H1 (cell line): ENCODE data around the gene TPRA1. TPM values are rescaled to one million over a fixed set of nuclear protein-coding genes. Genes with fewer than 3 reads are reported as not detected.

Experiments used
- CTCF ChIA-PET: fragments of 300-600 bp; sonication (Branson Sonifier 250); formaldehyde crosslinking; loops from one replicate; lab custom pipeline; 2021; ENCODE audit not compliant: partially characterized antibody; lab: Charles Lee
- POLR2A ChIA-PET: fragments of 300-600 bp; sonication (Branson Sonifier 250); formaldehyde crosslinking; loops from one replicate; lab custom pipeline; 2021; ENCODE audit warnings: inconsistent platforms; ENCODE audit not compliant: partially characterized antibody; lab: Charles Lee
- DNase-seq, 2 experiments: peaks; one replicate each; pipeline versions ENCODE4 v3.0.0 to v3.0.0-alpha.2; 2010 to 2022; ENCODE audit warnings: low spot score in 2 of 2, low read depth in 1 of 2, mixed read lengths in 1 of 2
- FAIRE-seq: peaks from 2 replicates; lab custom pipeline; 2011; peaks lifted over from hg19 to GRCh38; lab: Jason Lieb, UNC
- H2AFZ ChIP-seq: 2 replicates; pipeline ENCODE4 v1.8.1; 2012; ENCODE audit warnings: low read length, inconsistent platforms
- H2AK5ac ChIP-seq: 2 replicates; pipeline ENCODE4 v1.6.1; 2013; ENCODE audit warnings: low read depth, low read length
- H2BK120ac ChIP-seq: replicated peaks from 2 replicates; pipeline ENCODE3; 2013; ENCODE audit warnings: low read depth, low read length, inconsistent platforms
- H2BK12ac ChIP-seq: 2 replicates; pipeline ENCODE4 v1.6.1; 2013; ENCODE audit warnings: low read depth, low read length
- H2BK15ac ChIP-seq: 2 replicates; pipeline ENCODE4 v1.6.1; 2013; ENCODE audit warnings: low read length
- H2BK20ac ChIP-seq: 2 replicates; pipeline ENCODE4 v1.6.1; 2013; ENCODE audit warnings: low read length
- H2BK5ac ChIP-seq: 2 replicates; pipeline ENCODE4 v1.6.1; 2013; ENCODE audit warnings: low read depth, low read length
- H3K14ac ChIP-seq: 2 replicates; pipeline ENCODE4 v1.6.1; 2013; ENCODE audit warnings: inconsistent platforms; ENCODE audit not compliant: insufficient read length
- H3K18ac ChIP-seq: 2 replicates; pipeline ENCODE4 v1.6.1; 2013; ENCODE audit warnings: low read length; ENCODE audit errors: extremely low read depth
- H3K23ac ChIP-seq: 2 replicates; pipeline ENCODE4 v1.6.1; 2013; ENCODE audit warnings: inconsistent platforms; ENCODE audit not compliant: insufficient read length
- H3K23me2 ChIP-seq: 2 replicates; pipeline ENCODE4 v1.6.1; 2013; ENCODE audit warnings: low read depth, low read length
- H3K27ac ChIP-seq: 2 replicates; pipeline ENCODE4 v1.6.1; 2011; ENCODE audit warnings: low read depth, low read length, inconsistent platforms
- H3K27me3 ChIP-seq, 4 experiments: replicated peaks in 1 of 4; 1 replicate in 1 of 4; 2 replicates in 3 of 4; pipeline versions ENCODE4 v1.6.1 to v1.8.1; 2011 to 2013; ENCODE audit warnings: low read length in 3 of 4, mild to moderate bottlenecking in 3 of 4, inconsistent platforms in 2 of 4, mixed read lengths in 2 of 4, moderate library complexity in 1 of 4; ENCODE audit not compliant: control insufficient read depth in 3 of 4, insufficient read depth in 3 of 4; ENCODE audit errors: extremely low read depth in 1 of 4
- H3K36me3 ChIP-seq, 4 experiments: 2 replicates each; pipeline versions ENCODE4 v1.6.1 to v1.8.1; 2011 to 2013; ENCODE audit warnings: mild to moderate bottlenecking in 4 of 4, low read length in 3 of 4, moderate library complexity in 2 of 4, control low read depth in 1 of 4, inconsistent platforms in 1 of 4; ENCODE audit not compliant: insufficient read depth in 4 of 4, control insufficient read depth in 2 of 4
- H3K4ac ChIP-seq: replicated peaks from 2 replicates; pipeline ENCODE3; 2013; ENCODE audit warnings: low read length, low read depth, mixed read lengths, inconsistent platforms; ENCODE audit not compliant: insufficient read length
- H3K4me1 ChIP-seq, 4 experiments: replicated peaks in 1 of 4; 1 replicate in 1 of 4; 2 replicates in 3 of 4; pipeline versions ENCODE4 v1.6.1 to v1.8.1; 2011 to 2013; ENCODE audit warnings: low read length in 3 of 4, inconsistent platforms in 2 of 4, mixed read lengths in 1 of 4; ENCODE audit not compliant: insufficient read depth in 4 of 4, control insufficient read depth in 3 of 4
- H3K4me2 ChIP-seq, 2 experiments: 2 replicates each; pipeline versions ENCODE4 v1.6.1 to v1.8.1; 2011 to 2013; ENCODE audit warnings: low read depth in 2 of 2, low read length in 2 of 2, control low read depth in 1 of 2, inconsistent platforms in 1 of 2, mild to moderate bottlenecking in 1 of 2; ENCODE audit not compliant: insufficient read depth in 1 of 2
- H3K4me3 ChIP-seq, 4 experiments: fragments of 200-600, 300-600 bp in 1 of 4; sonication (generic), shearing (Covaris generic), sonication (Bioruptor Twin) in 1 of 4; 2 replicates each; pipeline versions ENCODE4 v1.5.1 to v1.8.1; 2011 to 2016; ENCODE audit warnings: low read length in 4 of 4, low read depth in 3 of 4, control low read depth in 2 of 4, inconsistent platforms in 2 of 4, mild to moderate bottlenecking in 2 of 4, mixed read lengths in 1 of 4, moderate library complexity in 1 of 4; ENCODE audit not compliant: insufficient read depth in 2 of 4; ENCODE audit errors: extremely low read depth in 1 of 4
- H3K56ac ChIP-seq: replicated peaks from 2 replicates; pipeline ENCODE3; 2013; ENCODE audit warnings: low read depth, mild to moderate bottlenecking, mixed read lengths, low read length, inconsistent platforms; ENCODE audit not compliant: insufficient read length
- H3K79me1 ChIP-seq: 2 replicates; pipeline ENCODE4 v1.6.1; 2013; ENCODE audit warnings: low read depth, low read length, control low read depth
- H3K79me2 ChIP-seq, 2 experiments: 2 replicates each; pipeline versions ENCODE4 v1.6.1 to v1.8.1; 2012 to 2013; ENCODE audit warnings: low read length in 2 of 2, mild to moderate bottlenecking in 2 of 2, inconsistent platforms in 1 of 2; ENCODE audit not compliant: insufficient read depth in 2 of 2, control insufficient read depth in 1 of 2
- H3K9ac ChIP-seq, 4 experiments: replicated peaks in 1 of 4; 1 replicate in 1 of 4; 2 replicates in 3 of 4; pipeline versions ENCODE4 v1.6.1 to v1.8.1; 2011 to 2013; ENCODE audit warnings: low read depth in 3 of 4, low read length in 3 of 4, control low read depth in 2 of 4, mild to moderate bottlenecking in 2 of 4, moderate library complexity in 2 of 4, inconsistent platforms in 1 of 4; ENCODE audit errors: extremely low read depth in 1 of 4
- H3K9me3 ChIP-seq, 2 experiments: 2 replicates each; pipeline versions ENCODE4 v1.6.1 to v1.8.1; 2012 to 2013; ENCODE audit warnings: mild to moderate bottlenecking in 2 of 2, moderate library complexity in 2 of 2, control low read depth in 1 of 2, inconsistent platforms in 1 of 2, low read depth in 1 of 2, low read length in 1 of 2, mixed read lengths in 1 of 2; ENCODE audit not compliant: insufficient read depth in 2 of 2
- H4K20me1 ChIP-seq, 2 experiments: replicated peaks in 1 of 2; 2 replicates each; pipeline versions ENCODE3 to v1.8.1; 2011 to 2013; ENCODE audit warnings: inconsistent platforms in 2 of 2, low read length in 2 of 2, mild to moderate bottlenecking in 1 of 2; ENCODE audit not compliant: insufficient read depth in 2 of 2, control insufficient read depth in 1 of 2
- H4K5ac ChIP-seq: 2 replicates; pipeline ENCODE4 v1.6.1; 2013; ENCODE audit warnings: low read length, low read depth, mixed read lengths, inconsistent platforms; ENCODE audit not compliant: insufficient read length
- H4K8ac ChIP-seq: 2 replicates; pipeline ENCODE4 v1.8.0; 2013; ENCODE audit warnings: mild to moderate bottlenecking, moderate library complexity, low read length, inconsistent platforms; ENCODE audit not compliant: insufficient read depth; ENCODE audit errors: extremely low read depth
- H4K91ac ChIP-seq: replicated peaks from 2 replicates; pipeline ENCODE3; 2013; ENCODE audit warnings: low read length, mixed read lengths, inconsistent platforms; ENCODE audit not compliant: insufficient read length
- ASH2L ChIP-seq: fragments of 200-600, 300-600 bp; sonication (generic); IDR thresholded peaks from one replicate; pipeline ENCODE4 v1.7.1; 2017; ENCODE audit warnings: low read length
- ATF2 ChIP-seq: IDR thresholded peaks from 2 replicates; pipeline ENCODE4 v1.6.1; 2012; ENCODE audit warnings: low read length, inconsistent platforms
- CHD1 ChIP-seq: IDR thresholded peaks from 2 replicates; pipeline ENCODE4 v1.6.1; 2012; ENCODE audit warnings: low read depth, low read length, improper control_type of control experiment
- GABPA ChIP-seq: IDR thresholded peaks from 2 replicates; pipeline ENCODE4 v1.6.1; 2011; ENCODE audit warnings: mild to moderate bottlenecking, low read length, moderate library complexity, borderline replicate concordance; ENCODE audit not compliant: insufficient read depth
- POLR2AphosphoS5 ChIP-seq: IDR thresholded peaks from 2 replicates; pipeline ENCODE4 v1.6.1; 2011; ENCODE audit warnings: low read depth, low read length
- SP4 ChIP-seq: IDR thresholded peaks from 2 replicates; pipeline ENCODE4 v1.6.1; 2012; ENCODE audit warnings: low read length, inconsistent platforms
- YY1 ChIP-seq: IDR thresholded peaks from 2 replicates; pipeline ENCODE4 v1.6.1; 2011; ENCODE audit warnings: low read depth, mild to moderate bottlenecking, low read length
- WGBS, 2 experiments: shearing (Covaris generic) in 1 of 2; methylation state at CpG; one replicate each; pipeline versions ENCODE4 v1.1.6 to v1.1.7; 2013 to 2015; ENCODE audit warnings: low lambda C conversion rate in 2 of 2, mixed read lengths in 2 of 2, inconsistent platforms in 1 of 2, low coverage in 1 of 2, missing lambda C conversion rate in 1 of 2; ENCODE audit not compliant: insufficient replicate concordance in 2 of 2, insufficient coverage in 1 of 2, insufficient read length in 1 of 2; ENCODE audit errors: extremely low coverage in 1 of 2, missing lambda C conversion rate in 1 of 2; 5-methylcytosine and 5-hydroxymethylcytosine counted together
- polyA plus RNA-seq, 7 experiments: library from polyadenylated mRNA; depleted of rRNA in 3 of 7; stranded (reverse) in 5 of 7; unstranded in 2 of 7; fragments of >200 nt in 5 of 7; fragments of 200-250 nt in 2 of 7; gene quantifications; 1 replicate in 5 of 7; 2 replicates in 1 of 7; 4 replicates in 1 of 7; pipeline versions ENCODE4 v1.2.1 to v1.2.3, GENCODE V29; 2011 to 2013; ENCODE audit warnings: missing spikeins in 2 of 7, mixed read lengths in 2 of 7
- total RNA-seq: library from RNA; stranded (reverse); fragmentation: NEBNext Ultra II Directional; extraction: Animal tissue kit (Norgen Biotek cat#: 25700); gene quantifications from 2 replicates; pipeline ENCODE4 v1.2.1, GENCODE V29; 2021

Gene TPRA1
- total and polyA plus RNA-seq, 2 of the 8 experiments (the other 6 are each of a cell fraction or from before 2014, with no cell fraction given), result 18.8 to 38.5 TPM

GRCh38 chr3:127578802-127579201, 11.7 kb downstream of the TPRA1 start:
- H3K9ac ChIP-seq, result no peak overlapping the region
- ChIA-PET POLR2A (interaction anchor here (0.8 to 1.6 kb wide), 3 partner anchors 11 to 20 kb away, joined by 3 to 9 read pairs (median 4); partner anchors contain the start of genes MCM2 and TPRA1), CTCF (interaction anchor here (0.7 to 2.2 kb wide), 3 partner anchors 12 to 118 kb away, joined by 3 to 4 read pairs (median 3); no protein-coding TSS in a partner anchor)
- no peaks in the 10 kb centered on the region for H3K27me3 ChIP-seq
- no peak overlapping the region for H4K5ac ChIP-seq
- no peaks in the 10 kb centered on the region; the same call in 1 of the 2 replicates for H3K23me2 ChIP-seq
- peaks cover 0 to 13% of the 10 kb centered on the region in 2 experiments for H4K20me1 ChIP-seq
- no peak for DNase-seq
- no peak overlapping the region for H3K4me3 ChIP-seq
- no peaks in the 10 kb centered on the region; the same call in 1 of the 2 replicates for H3K79me1 ChIP-seq
- no peak overlapping the region for H3K27ac ChIP-seq
- TF ChIP-seq CHD1, result no peak
- TF ChIP-seq GABPA, result no peak
- no peak for TF ChIP-seq ATF2
- no peak for TF ChIP-seq SP4
- TF ChIP-seq YY1, result no peak
- no peak for TF ChIP-seq ASH2L
- TF ChIP-seq POLR2AphosphoS5, result no peak
- H4K91ac ChIP-seq, result no peak overlapping the region
- no peak overlapping the region for H2BK120ac ChIP-seq
- H4K8ac ChIP-seq, result no peak overlapping the region
- WGBS, 2 experiments, result 86% methylated on average over 6 of the region's 6 CpGs; no CpG with 5 or more reads in 1 of the 2 experiments
- no peak overlapping the region for H3K4me2 ChIP-seq
- no peak overlapping the region for H3K4ac ChIP-seq
- no peak overlapping the region for H3K14ac ChIP-seq
- no peak overlapping the region for H2AFZ ChIP-seq
- no peak overlapping the region for H2BK20ac ChIP-seq
- H2AK5ac ChIP-seq, result no peak overlapping the region
- peaks cover 0 to 3% (median 2%) of the 10 kb centered on the region in 4 experiments; a peak in 1 of 7 replicates for H3K4me1 ChIP-seq
- H3K18ac ChIP-seq, result no peak overlapping the region
- peaks cover 0 to 3% (median under 1%) of the 10 kb centered on the region in 4 experiments; a peak in 2 of 8 replicates for H3K36me3 ChIP-seq
- no peak overlapping the region; the same call in 1 of the 2 replicates for H2BK5ac ChIP-seq
- no peak overlapping the region for H2BK15ac ChIP-seq
- no peak for FAIRE-seq
- H3K23ac ChIP-seq, result no peak overlapping the region
- no peak overlapping the region for H2BK12ac ChIP-seq
- H3K79me2 ChIP-seq, result no peaks in the 10 kb centered on the region; a peak in 1 of 4 replicates
- H3K9me3 ChIP-seq, result no peaks in the 10 kb centered on the region
- H3K56ac ChIP-seq, result no peak overlapping the region
